Keratinocyte (primary cell): ENCODE data around the gene PIP4P1. TPM values are rescaled to one million over a fixed set of nuclear protein-coding genes. Genes with fewer than 3 reads are reported as not detected.

ENCODE experiments used
- DNase-seq: peaks from one replicate; pipeline ENCODE4 v3.0.0-alpha.2; 2011; ENCODE audit warnings: low read depth, missing footprints, low spot score
- FAIRE-seq: peaks from 2 replicates; lab custom pipeline; 2011; peaks lifted over from hg19 to GRCh38; lab: Jason Lieb, UNC
- H2AFZ ChIP-seq: 2 replicates; pipeline ENCODE4 v1.6.0; 2012; ENCODE audit warnings: low read length, control low read depth, inconsistent platforms; ENCODE audit not compliant: control insufficient read depth
- H3K27ac ChIP-seq: 2 replicates; pipeline ENCODE4 v1.5.1; 2011; ENCODE audit warnings: low read length; ENCODE audit not compliant: control insufficient read depth, insufficient read depth
- H3K27me3 ChIP-seq: 3 replicates; pipeline ENCODE4 v1.6.0; 2011; ENCODE audit warnings: low read length; ENCODE audit not compliant: control insufficient read depth, insufficient read depth; ENCODE audit errors: extremely low read depth
- H3K36me3 ChIP-seq, 2 experiments: 2 replicates in 1 of 2; 3 replicates in 1 of 2; pipeline ENCODE4 v1.5.1; 2011; ENCODE audit warnings: low read length in 2 of 2, mild to moderate bottlenecking in 1 of 2; ENCODE audit not compliant: control insufficient read depth in 2 of 2, insufficient read depth in 2 of 2; ENCODE audit errors: extremely low read depth in 1 of 2
- H3K4me1 ChIP-seq: 3 replicates; pipeline ENCODE4 v1.5.1; 2011; ENCODE audit warnings: low read length; ENCODE audit not compliant: control insufficient read depth, insufficient read depth; ENCODE audit errors: extremely low read depth
- H3K4me2 ChIP-seq: 3 replicates; pipeline ENCODE4 v1.6.0; 2011; ENCODE audit warnings: low read depth, low read length; ENCODE audit not compliant: control insufficient read depth, insufficient read depth; ENCODE audit errors: extremely low read depth
- H3K4me3 ChIP-seq, 3 experiments: fragments of 200-600 bp in 1 of 3; sonication (generic) in 1 of 3; 2 replicates in 2 of 3; 3 replicates in 1 of 3; pipeline ENCODE4 v1.5.1; 2011 to 2016; ENCODE audit warnings: low read length in 3 of 3, mild to moderate bottlenecking in 3 of 3, control low read depth in 2 of 3, inconsistent platforms in 1 of 3, low read depth in 1 of 3, mixed read lengths in 1 of 3, mixed run types in 1 of 3, moderate library complexity in 1 of 3; ENCODE audit not compliant: control insufficient read depth in 2 of 3, insufficient read depth in 2 of 3; ENCODE audit errors: extremely low read depth in 1 of 3
- H3K79me2 ChIP-seq: 2 replicates; pipeline ENCODE4 v1.6.0; 2012; ENCODE audit warnings: low read length; ENCODE audit not compliant: control insufficient read depth, insufficient read depth
- H3K9ac ChIP-seq: 3 replicates; pipeline ENCODE4 v1.6.0; 2011; ENCODE audit warnings: low read length; ENCODE audit not compliant: control insufficient read depth, insufficient read depth; ENCODE audit errors: extremely low read depth
- H3K9me1 ChIP-seq: 3 replicates; pipeline ENCODE4 v1.6.0; 2011; ENCODE audit warnings: low read length; ENCODE audit not compliant: control insufficient read depth, insufficient read depth; ENCODE audit errors: extremely low read depth
- H3K9me3 ChIP-seq: 2 replicates; pipeline ENCODE4 v1.5.1; 2012; ENCODE audit warnings: low read depth, low read length; ENCODE audit not compliant: control insufficient read depth
- H4K20me1 ChIP-seq: 3 replicates; pipeline ENCODE4 v1.6.0; 2011; ENCODE audit warnings: low read length; ENCODE audit not compliant: control insufficient read depth, insufficient read depth; ENCODE audit errors: extremely low read depth
- CTCF ChIP-seq, 3 experiments: IDR thresholded peaks in 1 of 3; conservative IDR thresholded peaks in 1 of 3; optimal IDR thresholded peaks in 1 of 3; 2 replicates in 2 of 3; 3 replicates in 1 of 3; pipeline versions ENCODE3 to v1.5.1; 2011; ENCODE audit warnings: low read length in 3 of 3, mild to moderate bottlenecking in 3 of 3, moderate library complexity in 2 of 3, control low read depth in 1 of 3, inconsistent platforms in 1 of 3; ENCODE audit not compliant: insufficient read depth in 2 of 3; ENCODE audit errors: extremely low read depth in 1 of 3
- EZH2 ChIP-seq: IDR thresholded peaks from one replicate; pipeline ENCODE4 v1.6.1; 2012; ENCODE audit warnings: inconsistent platforms, mild to moderate bottlenecking, low read length, moderate library complexity
- dilution Hi-C: fragments of 300-500 bp; cut with MboI; formaldehyde crosslinking; loops from one replicate; pipeline ENCODE4 v1.7.0; 2020; ENCODE audit warnings: low sequenced_read_pairs; ENCODE audit not compliant: extremely low pct_ligation_motif_present
- polyA plus RNA-seq, 5 experiments: library from polyadenylated mRNA; depleted of rRNA in 3 of 5; stranded (reverse) in 3 of 5; stranded (forward) in 1 of 5; unstranded in 1 of 5; fragments of >200 nt; gene quantifications; 1 replicate in 1 of 5; 2 replicates in 3 of 5; 3 replicates in 1 of 5; pipeline versions ENCODE4 v1.2.1 to v1.2.3, GENCODE V29; 2011 to 2012; ENCODE audit warnings: missing spikeins in 2 of 5, low read depth in 1 of 5, low replicate concordance in 1 of 5

Gene PIP4P1
- polyA plus RNA-seq, 1 donor (not counting 4 experiments of a cell fraction or from before 2014, with no cell fraction given) = 35.6 TPM

- no peak overlapping the region for H2AFZ ChIP-seq
- DNase-seq = no peak
- peaks cover 20% of the 10 kb centered on the region for H3K79me2 ChIP-seq
- H3K4me1 ChIP-seq = peaks cover 18% of the 10 kb centered on the region
- dilution Hi-C loops = no loop called here
- peak; percentile 20 for FAIRE-seq
- no peak for TF ChIP-seq EZH2
- no peak for TF ChIP-seq CTCF (optimal IDR thresholded peaks at IDR 0.05 in 1 of 3, IDR thresholded peaks at IDR 0.05 in 1 of 3, conservative IDR thresholded peaks at IDR 0.05 in 1 of 3; ENCODE audit: extremely low read depth in 1 of 3, insufficient read depth in 2 of 3, low read length in 3 of 3)
- H4K20me1 ChIP-seq = peaks cover 7% of the 10 kb centered on the region
- peaks cover 28 to 57% of the 10 kb centered on the region in 2 experiments for H3K36me3 ChIP-seq
- H3K9me3 ChIP-seq = no peaks in the 10 kb centered on the region
- H3K4me3 ChIP-seq = no peak overlapping the region
- H3K27ac ChIP-seq = peak overlapping the region; percentile 10
- H3K4me2 ChIP-seq = no peak overlapping the region
- no peaks in the 10 kb centered on the region for H3K27me3 ChIP-seq
- peaks cover 4% of the 10 kb centered on the region for H3K9me1 ChIP-seq
- H3K9ac ChIP-seq = no peak overlapping the region
Measured at GRCh38 chr14:20477211-20477876, 16.1 kb upstream of the PIP4P1 start.

- TF ChIP-seq CTCF (optimal IDR thresholded peaks at IDR 0.05 in 1 of 3, IDR thresholded peaks at IDR 0.05 in 1 of 3, conservative IDR thresholded peaks at IDR 0.05 in 1 of 3; ENCODE audit: extremely low read depth in 1 of 3, insufficient read depth in 2 of 3, low read length in 3 of 3) (no peak), EZH2 (no peak)
- Histone ChIP-seq H3K27ac (no peak overlapping the region), H3K27me3 (no peaks in the 10 kb centered on the region), H3K4me3 (no peak overlapping the region), H3K36me3 (peaks cover 31 to 62% of the 10 kb centered on the region in 2 experiments), H3K4me1 (peaks cover 24% of the 10 kb centered on the region), H3K79me2 (peaks cover 26% of the 10 kb centered on the region), H3K9me1 (peaks cover 4% of the 10 kb centered on the region), H4K20me1 (peaks cover 10% of the 10 kb centered on the region), H3K9me3 (no peaks in the 10 kb centered on the region), H2AFZ (no peak overlapping the region), H3K9ac (no peak overlapping the region), H3K4me2 (no peak overlapping the region)
- DNase-seq (no peak), FAIRE-seq (no peak)
- dilution Hi-C loops = no loop called here
Measured at GRCh38 chr14:20476776-20477175, 15.5 kb upstream of the PIP4P1 start.
